RPMI7951 (cell line): ENCODE results near the gene LRRC18. TPM values are rescaled to one million over a fixed set of nuclear protein-coding genes. Genes with fewer than 3 reads are reported as not detected.

ENCODE experiments used
- DNase-seq: peaks from one replicate; pipeline ENCODE4 v3.0.0-alpha.2; 2012; ENCODE audit warnings: low read depth
- total RNA-seq: library from RNA; depleted of rRNA; stranded (reverse); fragments of >200 nt; shearing (Covaris generic); gene quantifications from 2 replicates; pipeline ENCODE4 v1.2.3, GENCODE V29; 2014; rRNA removed

Gene LRRC18
- not detected in 2 replicates for total RNA-seq

DNA sequence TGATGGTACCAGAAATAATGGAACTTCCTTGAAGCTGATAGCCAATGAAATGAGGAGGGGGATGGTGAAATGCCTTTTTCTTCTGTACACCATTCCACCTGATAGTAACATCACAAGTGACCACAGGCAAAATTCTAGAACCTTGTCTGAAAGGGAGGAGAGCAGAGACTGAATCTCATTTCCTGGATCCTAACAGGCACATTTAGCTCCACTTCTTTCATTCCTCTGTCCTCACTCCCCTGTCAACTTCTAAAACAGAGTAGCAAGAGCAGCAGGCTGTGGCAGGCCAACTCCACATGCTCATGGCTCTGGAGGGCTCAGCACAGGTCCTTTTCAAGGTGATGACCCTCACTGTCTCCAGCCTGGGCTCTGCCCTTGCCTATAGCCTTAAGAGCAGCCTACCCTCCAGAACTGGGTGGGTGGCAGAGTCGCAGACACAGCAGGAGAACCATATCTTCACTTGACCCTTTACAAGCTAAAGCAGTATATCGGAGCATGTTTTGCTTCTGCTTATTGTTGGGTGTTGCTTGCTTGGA lies at the start of gene LRRC18:
Gene LRRC18, minus strand, starts transcription at position 51 of the 536 bp plus-strand sequence. CDS start 25,685 bp downstream, outside the sequence.
- no peak for DNase-seq

DNA sequence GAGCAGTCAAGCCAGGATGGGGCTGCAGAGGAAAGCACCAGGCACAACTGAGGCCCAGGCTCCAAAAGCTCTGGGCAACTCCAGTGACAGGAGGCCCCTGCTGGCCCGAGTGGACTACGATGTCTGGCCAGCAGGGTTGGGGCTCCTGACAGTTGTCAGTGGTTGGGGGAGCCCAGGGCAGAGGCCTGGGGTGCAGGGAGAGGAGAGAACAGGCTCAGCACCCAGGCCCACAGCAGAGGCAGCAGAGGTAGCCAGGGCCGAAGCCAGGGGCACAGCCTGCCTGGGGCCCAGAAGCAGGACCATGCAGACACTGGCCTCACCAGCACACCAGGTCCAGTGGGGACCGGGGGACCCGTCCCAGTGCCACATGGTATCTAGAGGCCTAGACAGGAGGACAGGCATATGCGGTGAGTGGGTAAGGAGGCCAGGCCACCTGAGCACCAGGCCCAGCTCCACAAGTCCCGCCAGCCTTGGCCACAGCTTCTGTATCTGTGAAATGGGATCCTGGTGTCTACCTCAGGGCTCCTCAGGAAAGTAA lies 46.0 kb upstream of the LRRC18 start:
- DNase-seq, result no peak

DNA sequence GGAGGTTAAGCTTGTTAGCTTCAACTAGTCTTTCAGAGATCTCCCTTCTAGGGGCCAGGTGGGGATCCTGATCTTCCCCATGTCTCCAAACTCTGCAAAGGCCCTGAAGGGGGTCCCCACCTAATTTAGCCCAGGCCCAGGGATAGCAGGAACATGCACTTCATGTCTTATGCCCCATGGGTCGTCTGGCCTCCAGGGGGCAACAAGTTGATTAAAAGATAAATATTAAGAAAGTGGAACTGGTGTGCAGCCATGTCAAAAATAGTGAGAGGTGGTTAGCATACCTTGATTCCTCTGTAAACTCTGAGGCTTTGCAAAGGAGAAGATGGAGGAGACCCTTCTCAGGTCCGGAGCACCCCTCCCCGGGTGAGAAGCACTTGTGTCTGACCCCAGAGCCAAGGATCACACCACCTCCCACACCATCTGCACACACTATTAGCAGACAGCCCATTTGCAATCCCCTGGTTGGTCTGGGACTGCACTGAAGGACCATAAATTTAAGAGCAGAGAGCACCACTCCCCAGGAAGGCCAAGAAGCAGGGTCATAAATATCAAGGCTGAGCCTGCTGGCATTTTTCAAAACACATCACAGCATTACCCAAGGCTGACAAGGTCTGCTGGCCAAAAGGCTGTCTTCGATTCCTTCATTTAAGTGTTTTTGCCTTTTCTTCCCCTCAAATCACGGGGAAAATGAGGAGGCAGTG lies 44.2 kb upstream of the LRRC18 start:
- DNase-seq, result no peak

- no peak for DNase-seq
These were observed 42.9 kb upstream of the LRRC18 start for GRCh38 chr10:48982584-48982983.

- peak; percentile 25 for DNase-seq
These were observed 41.8 kb upstream of the LRRC18 start for GRCh38 chr10:48981310-48981907.

DNA sequence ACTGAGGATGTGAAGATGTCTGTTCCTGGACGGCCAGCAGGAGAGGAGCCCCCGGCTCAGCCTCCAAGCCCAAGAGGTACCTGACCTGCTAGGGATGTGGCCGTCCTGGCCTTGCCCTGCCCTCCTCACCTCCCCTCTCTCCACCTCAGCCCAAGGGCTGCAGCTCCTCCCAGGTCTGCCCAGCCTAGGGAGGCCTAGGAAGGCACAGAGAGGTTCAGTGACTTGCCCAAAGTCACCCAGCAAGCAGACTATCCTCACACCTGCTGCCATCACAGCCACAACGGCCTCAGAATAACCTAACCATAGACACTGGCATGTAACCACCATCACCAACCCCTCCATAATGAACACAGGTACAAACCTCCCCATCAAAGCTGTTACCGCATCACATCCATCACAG lies 38.7 kb upstream of the LRRC18 start:
- DNase-seq, result no peak

- DNase-seq, result peak; percentile 29
These were observed 36.6 kb upstream of the LRRC18 start for GRCh38 chr10:48976196-48976595.

- DNase-seq, result no peak
These were observed 35.0 kb upstream of the LRRC18 start for GRCh38 chr10:48974510-48975156.

DNA sequence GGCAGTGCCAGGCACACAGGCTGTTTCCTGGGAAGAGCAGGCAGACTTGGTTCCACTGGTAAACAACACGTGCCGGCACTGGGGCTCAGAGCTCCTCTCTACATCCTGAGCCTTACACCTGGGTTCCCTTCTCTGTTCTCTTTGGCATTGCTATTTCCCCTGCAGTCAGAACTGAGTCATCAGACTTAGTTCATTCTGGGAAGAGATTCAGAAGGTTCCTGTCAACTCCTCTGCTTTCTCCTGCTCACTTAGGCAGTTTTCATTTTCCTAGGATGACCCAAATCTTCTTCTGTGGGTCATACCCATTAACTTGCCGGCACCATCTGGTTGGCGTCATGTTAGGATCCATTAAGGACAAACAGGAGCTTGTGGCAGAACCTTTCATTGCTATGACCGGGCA lies 33.4 kb upstream of the LRRC18 start:
- peak; percentile 14 for DNase-seq

GRCh38 chr10:48970654-48971053 lies 31.0 kb upstream of the LRRC18 start:
- no peak for DNase-seq

GRCh38 chr10:48970046-48970445 lies 30.4 kb upstream of the LRRC18 start:
- no peak for DNase-seq

DNA sequence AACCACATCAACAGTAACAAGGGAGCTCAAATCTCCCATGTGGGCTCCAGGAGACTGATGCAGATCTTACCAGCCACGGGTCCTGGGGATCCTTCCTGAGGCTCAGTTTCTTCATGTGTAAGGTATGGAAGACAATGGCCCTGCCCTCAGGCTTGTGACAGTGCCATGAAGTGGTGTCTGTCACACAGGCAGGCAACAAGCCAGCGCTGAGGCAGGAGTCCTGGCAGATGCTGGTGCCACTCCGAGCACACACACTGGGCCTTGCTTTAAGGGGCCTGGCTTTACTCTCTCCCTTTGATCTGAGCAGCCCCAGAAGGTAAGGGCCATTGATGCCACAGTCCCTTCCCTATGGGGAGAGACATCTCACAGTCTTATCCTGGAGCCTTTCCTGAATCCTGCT lies 28.4 kb upstream of the LRRC18 start:
- no peak for DNase-seq

GRCh38 chr10:48965460-48965859 lies 25.8 kb upstream of the LRRC18 start:
- no peak for DNase-seq

- no peak for DNase-seq
These were observed 24.4 kb upstream of the LRRC18 start for GRCh38 chr10:48964038-48964437.

- DNase-seq, result no peak
These were observed 19.1 kb upstream of the LRRC18 start for GRCh38 chr10:48958598-48959190.

DNA sequence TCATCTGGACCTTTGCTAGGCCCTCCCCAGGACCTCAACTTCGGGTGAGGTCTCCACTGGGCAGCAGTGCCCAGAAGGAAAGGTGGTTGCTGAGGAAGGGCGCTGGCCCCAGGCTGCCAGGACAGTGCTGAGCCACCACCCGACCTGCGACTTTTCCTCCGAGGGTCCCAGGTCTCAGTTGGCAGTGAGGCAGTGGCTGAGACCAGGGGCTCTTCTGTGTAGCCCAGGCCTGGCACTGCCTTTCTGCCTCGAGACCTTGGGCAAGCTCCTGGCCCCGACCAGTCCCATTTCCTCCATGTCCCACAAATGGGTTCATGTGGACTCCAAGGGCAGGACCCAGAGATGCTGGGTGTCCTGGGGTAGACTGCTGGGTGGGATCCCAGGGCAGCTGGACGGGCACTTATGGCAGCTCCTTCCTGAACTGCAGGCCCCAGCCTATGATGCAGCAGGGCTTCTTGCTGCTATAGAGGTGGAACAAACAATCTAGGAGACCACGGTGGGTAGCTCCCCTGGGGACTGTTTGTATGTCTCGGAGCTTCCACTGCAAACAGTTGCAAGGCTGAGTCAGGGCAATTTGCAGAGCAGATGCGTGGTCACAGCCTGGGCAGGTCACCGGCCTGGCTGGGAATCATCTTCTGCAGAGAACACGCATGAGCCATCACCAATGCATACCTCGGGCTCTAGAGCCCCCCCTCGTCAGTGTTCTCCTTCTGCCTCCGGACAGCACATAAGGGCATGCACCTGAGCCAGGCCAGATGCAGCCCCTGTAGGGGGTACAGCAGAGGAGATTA lies 17.9 kb upstream of the LRRC18 start:
- DNase-seq, result no peak

- DNase-seq, result no peak
These were observed 12.1 kb upstream of the LRRC18 start for GRCh38 chr10:48951707-48952106.

- DNase-seq, result no peak
These were observed 8.9 kb upstream of the LRRC18 start for GRCh38 chr10:48948470-48949037.

- DNase-seq, result no peak
These were observed 8.2 kb upstream of the LRRC18 start for GRCh38 chr10:48947690-48948469.

- DNase-seq, result no peak
These were observed 7.4 kb upstream of the LRRC18 start for GRCh38 chr10:48946891-48947500.
